Left lung (tissue), 10 donors: ENCODE results near the gene CDX1. TPM values are rescaled to one million over a fixed set of nuclear protein-coding genes. Genes with fewer than 3 reads are reported as not detected.

Source experiments
- ATAC-seq: fragments of 200-7000 bp; cut with Tn5 transposase; one replicate; pipeline ENCODE4 v1.9.1; 2020; ENCODE audit warnings: moderate library complexity
- DNase-seq, 4 donors: peaks; one replicate each; pipeline ENCODE4 v3.0.0-alpha.2; 2013 to 2020
- H3K27ac ChIP-seq, 2 donors: fragments of 200-600 bp; sonication (generic) in 1 of 2; one replicate each; pipeline versions ENCODE4 v1.5.0 to v1.8.0; 2020 to 2021
- H3K27me3 ChIP-seq, 2 donors: fragments of 200-600 bp; sonication (generic) in 1 of 2; one replicate each; pipeline versions ENCODE4 v1.5.0 to v1.8.0; 2020 to 2021
- H3K36me3 ChIP-seq, 2 donors: fragments of 200-600 bp; sonication (generic) in 1 of 2; one replicate each; pipeline versions ENCODE4 v1.5.0 to v1.8.0; 2020 to 2021
- H3K4me1 ChIP-seq, 2 donors: fragments of 200-600 bp; one replicate each; pipeline ENCODE4 v1.8.0; 2021
- H3K4me3 ChIP-seq, 2 donors: fragments of 200-600 bp; sonication (generic) in 1 of 2; one replicate each; pipeline versions ENCODE4 v1.5.0 to v1.8.0; 2020 to 2021; ENCODE audit warnings: mild to moderate bottlenecking in 1 of 2
- H3K9me3 ChIP-seq, 2 donors: fragments of 200-600 bp; sonication (generic) in 1 of 2; one replicate each; pipeline versions ENCODE4 v1.5.0 to v1.8.0; 2020 to 2021
- CTCF ChIP-seq, 2 donors: fragments of 200-600 bp; sonication (generic) in 1 of 2; IDR thresholded peaks; one replicate each; pipeline versions ENCODE4 v1.5.0 to v1.8.0; 2021; ENCODE audit warnings: antibody characterized with exemption in 2 of 2
- intact Hi-C, 2 donors: fragments of 100-400 bp; cut with DNase I; formaldehyde crosslinking; loops; one replicate each; pipeline versions ENCODE4 v1.11.2 to v1.14.2; 2022
- polyA plus RNA-seq, 6 donors: library from polyadenylated mRNA; unstranded; fragments of 120-200 nt; gene quantifications; one replicate each; pipeline ENCODE4 v1.2.1, GENCODE V29; 2013; ENCODE audit not compliant: insufficient read length in 6 of 6
- total RNA-seq, 2 donors: library from RNA; stranded (reverse); fragmentation: NEBNext Ultra II Directional; extraction: Animal tissue kit (Norgen Biotek cat#: 25700); gene quantifications; one replicate each; pipeline ENCODE4 v1.2.1, GENCODE V29; 2021
- donor health status: DM: no; HTN: yes; CAD: no.
- donor health status: DM: no; HTN: no; CAD: no.

CDX1 gene
- total and polyA plus RNA-seq, 8 donors, result 0.14 to 0.60 (median 0.34) TPM; not detected in 1

GRCh38 chr5:150130493-150130922, 36.1 kb upstream of the CDX1 start:
- peaks cover 0 to 3% of the 10 kb centered on the region in 2 donors for H3K36me3 ChIP-seq
- DNase-seq (peak in 1 of 4 donors; percentile 50), ATAC-seq (peak; percentile 5)
- no peak for TF ChIP-seq CTCF (IDR thresholded peaks at IDR 0.05)
- intact Hi-C loops, result no loop called here
- peaks cover 7 to 9% of the 10 kb centered on the region in 2 donors for H3K4me1 ChIP-seq
- H3K9me3 ChIP-seq, result no peaks in the 10 kb centered on the region
- no peaks in the 10 kb centered on the region for H3K27me3 ChIP-seq
- no peak overlapping the region for H3K4me3 ChIP-seq
- no peak overlapping the region for H3K27ac ChIP-seq

DNA sequence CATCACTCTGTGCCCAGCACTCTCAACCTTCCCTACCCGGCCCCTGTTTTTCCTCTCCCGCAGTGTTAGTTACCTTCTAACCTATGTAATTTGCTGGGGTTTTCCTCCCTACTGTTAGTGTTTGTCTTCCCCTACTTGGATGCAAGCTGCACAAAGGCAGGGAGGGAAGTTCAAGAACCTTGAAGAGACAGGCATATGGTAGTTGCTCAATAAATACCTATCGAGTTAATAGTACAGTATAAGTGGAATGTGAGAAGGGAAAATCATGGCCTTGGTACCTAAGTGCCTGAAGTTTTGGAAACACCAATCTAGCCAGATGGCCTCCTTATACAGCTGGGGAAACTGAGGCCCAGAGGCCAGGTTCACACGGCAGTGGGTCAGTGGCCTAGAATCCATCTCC, 35.1 kb upstream of the CDX1 start:
- intact Hi-C loops, result no loop called here
- Histone ChIP-seq H3K4me1 (peaks cover 7 to 9% of the 10 kb centered on the region in 2 donors), H3K36me3 (no peaks in the 10 kb centered on the region), H3K4me3 (no peak overlapping the region), H3K27ac (no peak overlapping the region), H3K27me3 (no peaks in the 10 kb centered on the region), H3K9me3 (no peaks in the 10 kb centered on the region)
- DNase-seq (peak in 1 of 4 donors; percentile 2), ATAC-seq (no peak)
- TF ChIP-seq CTCF (IDR thresholded peaks at IDR 0.05), result no peak

GRCh38 chr5:150131978-150132694, 34.4 kb upstream of the CDX1 start:
- intact Hi-C loops, result loop anchor here in 1 of 2 donors (2.0 kb wide), 1 partner anchor 83 kb away; no protein-coding TSS in a partner anchor
- Histone ChIP-seq H3K9me3 (no peaks in the 10 kb centered on the region), H3K27me3 (no peaks in the 10 kb centered on the region), H3K4me1 (peaks cover 7 to 12% of the 10 kb centered on the region in 2 donors), H3K36me3 (no peaks in the 10 kb centered on the region), H3K4me3 (no peak overlapping the region), H3K27ac (no peak overlapping the region)
- DNase-seq (no peak), ATAC-seq (no peak)
- no peak for TF ChIP-seq CTCF (IDR thresholded peaks at IDR 0.05)

- DNase-seq (no peak), ATAC-seq (no peak)
- Histone ChIP-seq H3K4me1 (peaks cover 11 to 12% of the 10 kb centered on the region in 2 donors), H3K27me3 (no peaks in the 10 kb centered on the region), H3K9me3 (no peaks in the 10 kb centered on the region), H3K36me3 (no peaks in the 10 kb centered on the region), H3K27ac (no peak overlapping the region), H3K4me3 (no peak overlapping the region)
- no peak for TF ChIP-seq CTCF (IDR thresholded peaks at IDR 0.05)
- intact Hi-C loops, result loop anchor here in 1 of 2 donors (2.0 kb wide), 1 partner anchor 82 kb away; no protein-coding TSS in a partner anchor
These were observed 33.8 kb upstream of the CDX1 start for GRCh38 chr5:150132740-150133139.

- H3K27ac ChIP-seq, result no peak overlapping the region
- no peaks in the 10 kb centered on the region for H3K36me3 ChIP-seq
- intact Hi-C loops, result loop anchor here in 1 of 2 donors (2.0 kb wide), 1 partner anchor 81 kb away; no protein-coding TSS in a partner anchor
- H3K9me3 ChIP-seq, result no peaks in the 10 kb centered on the region
- TF ChIP-seq CTCF (IDR thresholded peaks at IDR 0.05), result no peak
- peaks cover 11 to 12% of the 10 kb centered on the region in 2 donors for H3K4me1 ChIP-seq
- no peak for ATAC-seq
- no peaks in the 10 kb centered on the region for H3K27me3 ChIP-seq
- DNase-seq, result no peak
- no peak overlapping the region for H3K4me3 ChIP-seq
These were observed 32.9 kb upstream of the CDX1 start for GRCh38 chr5:150133581-150134197.
